HG02885 (cell line): ENCODE data around the gene FCRL4.

Experiments
- ATAC-seq: cut with Tn5 transposase; IDR thresholded peaks from one replicate; pipeline ENCODE4 v1.9.1; 2021; ENCODE audit warnings: mild to moderate bottlenecking; ENCODE audit not compliant: unreplicated experiment, poor library complexity

FCRL4 gene

DNA sequence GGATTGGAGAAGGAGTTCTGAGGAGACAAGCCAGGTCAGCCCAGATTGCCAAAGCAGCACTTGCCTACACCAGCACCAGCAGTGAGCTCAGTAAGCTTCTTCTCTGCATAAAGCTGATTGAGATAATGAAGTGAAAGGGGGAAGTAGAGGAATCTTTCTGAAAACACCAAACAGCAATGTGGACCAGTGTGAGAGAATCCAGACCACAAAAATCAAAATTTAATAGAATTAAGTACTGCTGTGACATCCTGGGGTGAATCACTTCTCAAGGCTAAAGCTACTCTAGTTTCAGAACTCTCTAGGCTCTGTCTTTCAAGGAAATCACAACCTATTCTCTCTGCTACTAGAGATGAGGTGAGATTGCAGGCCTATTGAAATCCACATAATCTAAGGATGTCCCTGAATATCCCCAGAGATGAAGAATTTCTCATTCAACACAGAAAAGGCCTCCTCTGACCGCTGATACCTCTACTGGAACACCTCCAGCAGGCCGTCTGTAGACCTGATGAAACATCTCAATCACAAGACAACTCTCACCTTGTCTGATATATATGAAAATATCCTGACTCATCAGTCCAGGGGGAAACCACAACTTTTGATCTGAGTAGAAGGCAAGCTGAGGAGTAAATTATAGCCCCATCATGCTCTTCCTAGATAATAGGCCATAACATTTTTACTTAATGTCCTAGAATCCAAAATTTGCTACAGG is at the start of gene FCRL4:
TSS of gene FCRL4 (minus strand) at position 127 of the 709 bp plus-strand sequence. CDS start 141 bp downstream, outside the sequence.
- ATAC-seq, result peak; percentile 39

GRCh38 chr1:157646144-157646543 is 48.3 kb upstream of the FCRL4 start:
- no peak for ATAC-seq

DNA sequence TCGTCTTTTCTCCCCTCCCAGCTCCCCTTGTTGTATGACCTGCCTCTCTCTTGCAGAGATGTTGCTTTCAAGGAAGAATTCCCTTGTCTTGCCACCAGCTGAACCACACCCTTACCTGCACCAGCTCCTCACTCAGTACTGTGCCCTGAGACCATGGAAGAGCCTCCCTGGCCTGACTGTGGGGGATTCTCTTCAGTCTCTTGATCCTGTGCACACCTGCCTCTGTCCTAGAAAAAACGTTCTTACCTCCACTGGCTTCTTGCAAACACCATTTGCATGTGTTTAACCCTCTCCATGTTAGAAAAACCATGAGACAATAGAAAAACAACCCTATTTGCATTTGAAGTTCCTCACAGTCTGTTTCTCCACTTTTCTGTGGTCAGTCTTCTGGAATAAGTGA is 43.3 kb upstream of the FCRL4 start:
- no peak for ATAC-seq

GRCh38 chr1:157639800-157640199 is 41.9 kb upstream of the FCRL4 start:
- ATAC-seq, result no peak

DNA sequence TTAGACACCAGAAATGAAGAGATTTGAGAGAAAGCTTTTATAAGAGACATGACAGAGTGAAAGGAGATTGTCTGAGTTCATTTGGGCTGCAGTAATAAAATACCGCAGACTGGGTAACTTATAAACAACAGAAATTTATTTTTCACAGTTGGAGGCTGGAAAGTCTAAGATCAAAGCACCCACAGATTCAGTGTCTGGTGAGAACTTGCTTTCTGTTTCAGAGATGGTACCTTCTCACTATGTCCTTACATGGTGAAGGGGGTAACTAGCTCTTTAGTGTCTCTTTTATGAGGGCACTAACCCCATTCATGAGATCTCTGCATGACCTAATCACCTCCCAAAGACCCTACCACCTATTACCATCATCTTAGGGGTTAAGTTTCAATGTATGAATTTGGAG is 30.9 kb upstream of the FCRL4 start:
- no peak for ATAC-seq

- ATAC-seq, result peak; percentile 62
Observed at GRCh38 chr1:157626099-157626498, 28.2 kb upstream of the FCRL4 start.

- no peak for ATAC-seq
Observed at GRCh38 chr1:157624471-157624870, 26.6 kb upstream of the FCRL4 start.

GRCh38 chr1:157622471-157622870 is 24.6 kb upstream of the FCRL4 start:
- no peak for ATAC-seq

DNA sequence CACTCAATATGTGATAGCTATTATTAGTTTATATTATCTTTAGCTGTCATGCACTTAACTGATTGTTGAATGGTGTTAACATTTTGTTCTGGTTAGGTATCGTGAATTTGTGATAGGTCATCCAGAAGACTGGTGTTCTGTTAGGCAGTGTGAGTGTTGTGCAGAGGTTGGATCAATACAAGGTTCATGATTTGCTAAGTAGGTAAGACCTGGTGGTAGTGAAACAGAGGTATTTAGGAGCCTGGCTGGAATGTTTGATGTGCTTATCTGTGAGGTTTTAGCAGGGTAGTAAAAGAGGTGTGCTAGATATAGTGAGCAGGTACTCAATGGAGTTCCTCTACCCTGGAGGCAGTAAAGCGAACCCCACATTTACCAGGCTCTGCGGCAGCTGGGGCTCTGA is 20.3 kb upstream of the FCRL4 start:
- ATAC-seq, result no peak

GRCh38 chr1:157600236-157600635 is 2.4 kb upstream of the FCRL4 start:
- no peak for ATAC-seq

- peak; percentile 61 for ATAC-seq
Observed at GRCh38 chr1:157596384-157596783, 1.5 kb downstream of the FCRL4 start.

DNA sequence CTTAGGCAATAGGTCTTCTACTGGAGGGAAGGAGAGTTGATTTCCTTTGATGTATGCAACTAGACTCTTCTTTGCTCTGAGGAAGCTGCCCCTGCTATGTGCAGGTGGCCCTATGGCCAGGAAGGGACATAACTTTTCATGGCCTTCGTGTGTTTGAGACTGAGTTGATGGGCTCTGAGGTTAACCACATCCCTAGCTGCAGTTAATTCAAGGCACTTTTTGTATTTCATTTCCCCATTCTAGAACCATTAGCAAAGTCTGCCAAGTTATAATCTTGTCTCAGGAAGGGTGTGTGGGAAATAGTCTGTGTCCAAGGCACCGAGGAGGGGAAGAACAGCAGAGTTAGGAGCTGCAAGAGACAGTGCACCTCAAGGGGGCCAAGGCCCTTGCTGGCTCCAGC is 2.5 kb downstream of the FCRL4 start:
- peak; percentile 79 for ATAC-seq

- no peak for ATAC-seq
Observed at GRCh38 chr1:157585984-157586383, 11.9 kb downstream of the FCRL4 start.

DNA sequence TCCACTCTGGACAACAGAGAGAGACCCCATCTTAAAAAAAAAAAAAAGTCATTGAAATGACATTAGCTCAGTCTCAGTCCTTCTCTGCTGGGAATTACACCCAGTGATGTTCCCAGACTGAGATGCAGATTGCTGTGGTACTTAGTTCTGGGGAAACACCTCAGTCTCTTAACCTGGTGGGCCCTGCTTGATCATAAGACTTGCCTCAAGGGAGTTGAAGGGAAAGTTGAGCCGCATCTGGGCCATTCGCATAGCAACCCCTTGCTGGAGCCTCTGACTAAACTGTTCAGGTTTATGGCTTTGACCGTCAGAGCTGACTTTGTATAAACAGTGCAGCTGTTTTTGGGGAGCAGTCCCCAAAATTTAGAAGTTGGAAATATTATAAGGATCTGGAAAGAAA is 13.4 kb downstream of the FCRL4 start:
- ATAC-seq, result no peak

GRCh38 chr1:157580828-157581210 is 17.1 kb downstream of the FCRL4 start:
- ATAC-seq, result no peak

DNA sequence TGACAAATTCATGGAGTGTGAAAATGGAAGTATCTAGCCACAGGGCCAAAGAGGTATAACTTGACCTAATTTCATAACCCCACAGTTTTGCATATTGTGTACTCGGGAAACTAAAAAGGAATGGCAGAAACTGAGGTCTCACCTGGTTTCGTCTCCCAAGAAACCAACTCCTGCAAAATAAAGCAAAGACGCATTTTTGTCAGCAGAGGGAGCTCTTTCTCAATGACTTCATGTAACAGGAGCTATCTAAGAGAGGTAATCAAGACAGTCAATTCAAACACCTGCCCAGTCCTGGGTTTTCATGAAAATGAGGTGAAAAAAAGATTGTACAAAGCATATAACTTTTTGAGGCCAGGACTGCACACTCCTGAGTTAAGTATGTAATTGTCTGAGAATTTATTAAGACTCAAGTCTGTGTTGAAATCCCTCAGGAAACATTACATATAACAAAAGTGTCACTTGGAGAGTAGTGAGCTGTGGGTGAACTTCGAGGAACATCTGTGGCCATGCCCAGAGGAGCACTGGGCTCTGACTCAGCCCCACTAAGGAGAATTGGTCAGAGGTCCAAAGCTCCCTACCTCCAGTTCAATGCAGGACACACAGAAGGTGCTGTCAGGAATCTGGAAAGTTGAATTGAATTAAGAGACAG is 17.6 kb downstream of the FCRL4 start:
- ATAC-seq, result no peak

DNA sequence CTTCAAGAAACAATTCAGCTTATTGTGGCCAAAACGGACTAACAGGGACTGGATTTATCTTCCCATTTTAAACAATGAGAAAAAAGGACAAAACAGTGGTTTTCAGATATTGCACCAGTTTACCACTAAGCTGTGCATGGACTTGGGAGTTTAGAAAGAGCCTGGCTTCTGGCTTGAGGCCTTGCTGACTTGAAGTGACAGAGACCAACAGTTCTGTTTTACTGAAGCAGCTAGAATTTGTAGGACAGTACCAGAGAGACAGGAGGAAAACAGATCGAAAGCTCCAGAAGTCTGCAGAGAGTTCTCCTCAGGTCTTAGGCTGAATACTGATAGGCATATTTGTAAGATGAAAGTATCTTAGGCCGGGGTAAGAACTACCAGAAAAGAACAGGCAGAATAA is 20.5 kb downstream of the FCRL4 start:
- ATAC-seq, result no peak

DNA sequence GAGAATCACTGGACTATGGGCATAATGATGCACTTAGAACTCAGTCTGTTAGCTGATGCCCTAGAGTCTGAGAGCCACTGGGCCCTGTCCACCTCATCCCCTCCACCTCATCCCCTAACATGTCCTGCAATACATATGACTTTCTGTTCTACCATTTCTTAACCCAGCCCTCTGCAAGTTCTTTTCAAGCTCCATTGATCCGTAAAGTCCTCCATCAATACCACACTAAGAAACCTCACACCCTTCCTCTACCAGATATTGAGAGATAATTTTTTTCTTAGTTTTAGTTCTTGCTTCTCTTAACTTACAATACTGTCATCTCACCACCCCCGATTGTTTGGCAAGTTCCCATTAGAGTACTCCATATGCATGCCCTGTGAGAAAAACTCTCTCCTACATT is 22.1 kb downstream of the FCRL4 start:
- ATAC-seq, result peak; percentile 68

GRCh38 chr1:157574836-157575235 is 23.0 kb downstream of the FCRL4 start:
- ATAC-seq, result no peak

- no peak for ATAC-seq
Observed at GRCh38 chr1:157566484-157567300, 31.2 kb downstream of the FCRL4 start.

DNA sequence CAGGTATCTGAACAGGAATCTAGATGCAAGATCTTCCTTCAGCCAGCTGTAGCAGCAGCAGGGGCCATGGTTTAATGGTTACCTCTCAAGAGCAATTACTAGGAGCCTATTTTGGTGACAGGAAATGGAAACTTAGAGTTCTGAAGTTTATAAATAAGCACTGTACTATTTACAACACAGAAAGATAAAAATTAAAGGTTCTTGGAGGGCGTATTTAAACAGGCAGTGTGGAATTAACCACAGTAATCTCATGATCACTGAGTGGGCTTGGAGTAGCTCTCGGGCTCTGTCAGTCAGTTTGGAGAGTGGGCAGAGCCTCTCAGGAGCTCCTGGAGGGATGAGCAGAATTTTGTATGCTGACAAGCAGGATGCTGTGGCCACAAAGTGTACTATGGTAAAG is 35.4 kb downstream of the FCRL4 start:
- ATAC-seq, result peak; percentile 73
